Osteocyte (in vitro differentiated cells): Measurements from ENCODE around the gene PTPN14. TPM values are rescaled to one million over a fixed set of nuclear protein-coding genes. Genes with fewer than 3 reads are reported as not detected.

Experiments
- DNase-seq: peaks from one replicate; pipeline ENCODE4 v3.0.0; 2021; ENCODE audit warnings: mixed read lengths; ENCODE audit not compliant: unreplicated experiment; ENCODE audit errors: extremely low spot score
- H3K27ac Mint-ChIP-seq: one replicate; pipeline ENCODE4 v1.8.0; 2021; ENCODE audit warnings: mild to moderate bottlenecking, mixed read lengths; ENCODE audit not compliant: unreplicated experiment
- H3K27me3 Mint-ChIP-seq: one replicate; pipeline ENCODE4 v1.8.0; 2021; ENCODE audit warnings: mixed read lengths; ENCODE audit not compliant: unreplicated experiment
- H3K36me3 Mint-ChIP-seq: one replicate; pipeline ENCODE4 v1.8.0; 2021; ENCODE audit warnings: mixed read lengths; ENCODE audit not compliant: unreplicated experiment
- H3K4me1 Mint-ChIP-seq: one replicate; pipeline ENCODE4 v1.8.0; 2021; ENCODE audit warnings: mixed read lengths; ENCODE audit not compliant: unreplicated experiment
- H3K4me3 Mint-ChIP-seq: one replicate; pipeline ENCODE4 v1.8.0; 2021; ENCODE audit warnings: mild to moderate bottlenecking, moderate library complexity, mixed read lengths; ENCODE audit not compliant: unreplicated experiment
- H3K9me3 Mint-ChIP-seq: one replicate; pipeline ENCODE4 v1.8.0; 2021; ENCODE audit warnings: mixed read lengths; ENCODE audit not compliant: unreplicated experiment
- total RNA-seq: library from RNA; stranded (reverse); gene quantifications from 2 replicates; pipeline ENCODE4 v1.2.1, GENCODE V29; 2021
- TF ChIP-seq, protein P1 (sequence below): fragments of 200-600 bp; sonication (generic); IDR thresholded peaks from 2 replicates; pipeline ENCODE4 v1.5.0; 2021; ENCODE audit warnings: antibody characterized with exemption, mild to moderate bottlenecking, moderate library complexity

The PTPN14 gene
- total RNA-seq, 1 donor from 2014 or later: 140 TPM

DNA sequence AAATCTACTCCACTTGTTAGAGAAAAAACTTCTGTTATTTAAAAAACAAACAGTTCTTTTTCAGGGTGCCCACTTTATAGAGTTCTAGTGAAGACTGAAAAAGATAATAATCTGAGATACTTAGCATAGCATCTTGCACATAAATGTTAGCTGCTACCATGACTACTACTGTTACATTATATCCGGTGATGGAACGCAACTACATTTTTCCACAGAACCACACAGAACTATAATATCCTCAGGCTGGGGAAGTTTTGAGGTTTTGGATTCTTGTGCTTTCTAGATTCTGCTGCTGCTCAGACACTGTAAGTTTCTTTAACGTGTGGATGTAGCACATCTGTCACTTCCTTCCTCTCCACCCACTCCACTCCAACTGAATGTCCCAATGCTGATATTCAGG is 110.3 kb downstream of the PTPN14 start:
- H3K4me3 Mint-ChIP-seq: no peak overlapping the region
- peaks cover 81% of the 10 kb centered on the region for H3K4me1 Mint-ChIP-seq
- H3K36me3 Mint-ChIP-seq: peaks cover 9% of the 10 kb centered on the region
- TF ChIP-seq, protein P1, sequence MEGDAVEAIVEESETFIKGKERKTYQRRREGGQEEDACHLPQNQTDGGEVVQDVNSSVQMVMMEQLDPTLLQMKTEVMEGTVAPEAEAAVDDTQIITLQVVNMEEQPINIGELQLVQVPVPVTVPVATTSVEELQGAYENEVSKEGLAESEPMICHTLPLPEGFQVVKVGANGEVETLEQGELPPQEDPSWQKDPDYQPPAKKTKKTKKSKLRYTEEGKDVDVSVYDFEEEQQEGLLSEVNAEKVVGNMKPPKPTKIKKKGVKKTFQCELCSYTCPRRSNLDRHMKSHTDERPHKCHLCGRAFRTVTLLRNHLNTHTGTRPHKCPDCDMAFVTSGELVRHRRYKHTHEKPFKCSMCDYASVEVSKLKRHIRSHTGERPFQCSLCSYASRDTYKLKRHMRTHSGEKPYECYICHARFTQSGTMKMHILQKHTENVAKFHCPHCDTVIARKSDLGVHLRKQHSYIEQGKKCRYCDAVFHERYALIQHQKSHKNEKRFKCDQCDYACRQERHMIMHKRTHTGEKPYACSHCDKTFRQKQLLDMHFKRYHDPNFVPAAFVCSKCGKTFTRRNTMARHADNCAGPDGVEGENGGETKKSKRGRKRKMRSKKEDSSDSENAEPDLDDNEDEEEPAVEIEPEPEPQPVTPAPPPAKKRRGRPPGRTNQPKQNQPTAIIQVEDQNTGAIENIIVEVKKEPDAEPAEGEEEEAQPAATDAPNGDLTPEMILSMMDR: no peak
- H3K27ac Mint-ChIP-seq: peak overlapping the region; percentile 99
- no peaks in the 10 kb centered on the region for H3K27me3 Mint-ChIP-seq
- no peak for DNase-seq
- no peaks in the 10 kb centered on the region for H3K9me3 Mint-ChIP-seq

- TF ChIP-seq, protein P1: no peak
- Mint-ChIP-seq H3K4me3 (no peak overlapping the region), H3K9me3 (no peaks in the 10 kb centered on the region), H3K36me3 (peaks cover 9% of the 10 kb centered on the region), H3K4me1 (peaks cover 76% of the 10 kb centered on the region), H3K27ac (peak overlapping the region; percentile 99), H3K27me3 (no peaks in the 10 kb centered on the region)
- no peak for DNase-seq
Observed at GRCh38 chr1:214440219-214440965, 111.0 kb downstream of the PTPN14 start.

DNA sequence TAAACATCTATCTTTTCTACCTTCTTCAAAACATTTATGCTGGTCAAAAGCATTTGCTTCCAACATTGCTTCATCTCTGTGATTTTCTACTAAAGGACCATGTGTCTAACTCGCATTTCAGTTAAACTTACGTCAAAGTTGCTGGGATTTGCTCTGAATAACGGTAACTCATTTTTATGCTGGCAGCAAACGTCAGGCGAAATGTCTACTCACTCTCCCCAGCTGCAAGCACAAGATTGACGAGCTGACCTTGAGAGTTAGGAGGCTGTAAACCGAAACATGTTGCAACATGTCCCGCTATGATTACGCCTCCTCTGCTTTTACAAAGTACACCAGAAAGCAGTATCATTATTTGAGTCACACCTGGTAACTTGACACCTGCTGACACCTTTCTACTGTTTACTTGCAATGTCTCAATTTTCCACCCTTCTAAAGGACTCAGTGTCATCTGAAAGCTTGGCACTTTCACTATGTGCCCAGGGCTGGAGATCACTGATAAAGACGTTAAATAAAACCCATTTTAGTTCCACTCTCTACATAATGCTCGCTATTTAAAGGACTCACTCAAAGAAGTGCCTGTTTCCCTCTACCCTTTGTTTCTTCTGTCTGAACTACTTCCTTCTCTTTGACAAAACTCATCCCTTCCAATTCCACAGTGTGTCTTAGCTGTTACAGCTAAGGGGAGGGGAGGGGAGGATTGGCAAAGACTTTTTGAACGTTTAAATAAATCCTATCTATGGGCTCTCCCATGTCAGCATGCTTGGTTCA is 111.9 kb downstream of the PTPN14 start:
- H3K27ac Mint-ChIP-seq: peak overlapping the region; percentile 99
- peaks cover 9% of the 10 kb centered on the region for H3K36me3 Mint-ChIP-seq
- no peak for DNase-seq
- no peak overlapping the region for H3K4me3 Mint-ChIP-seq
- TF ChIP-seq, protein P1: no peak
- no peaks in the 10 kb centered on the region for H3K9me3 Mint-ChIP-seq
- peaks cover 67% of the 10 kb centered on the region for H3K4me1 Mint-ChIP-seq
- no peaks in the 10 kb centered on the region for H3K27me3 Mint-ChIP-seq

DNA sequence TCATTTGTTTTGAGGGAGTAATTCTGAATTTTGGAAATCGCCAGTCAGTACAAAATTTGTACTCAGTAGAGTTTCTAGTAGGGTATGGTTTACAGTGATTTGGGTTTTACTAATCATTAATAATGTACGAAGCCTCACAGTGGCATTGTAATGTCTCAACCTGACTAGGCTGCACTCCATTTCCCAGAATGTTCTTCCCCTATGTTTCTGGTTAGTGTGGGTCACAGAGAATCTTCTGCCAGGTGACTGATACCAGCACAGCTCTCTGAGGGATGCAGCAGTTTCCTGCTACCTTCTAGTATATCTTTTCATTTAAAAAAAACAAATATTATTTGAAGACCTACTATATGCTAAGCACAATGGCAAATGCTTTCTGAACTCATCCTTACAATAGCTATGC is 112.9 kb downstream of the PTPN14 start:
- H3K36me3 Mint-ChIP-seq: peaks cover 9% of the 10 kb centered on the region
- H3K4me3 Mint-ChIP-seq: no peak overlapping the region
- peaks cover 57% of the 10 kb centered on the region for H3K4me1 Mint-ChIP-seq
- TF ChIP-seq, protein P1: no peak
- H3K27ac Mint-ChIP-seq: peak overlapping the region; percentile 99
- no peak for DNase-seq
- no peaks in the 10 kb centered on the region for H3K9me3 Mint-ChIP-seq
- no peaks in the 10 kb centered on the region for H3K27me3 Mint-ChIP-seq

GRCh38 chr1:214438075-214438474 is 113.3 kb downstream of the PTPN14 start:
- peak overlapping the region; percentile 99 for H3K27ac Mint-ChIP-seq
- H3K27me3 Mint-ChIP-seq: no peaks in the 10 kb centered on the region
- no peaks in the 10 kb centered on the region for H3K9me3 Mint-ChIP-seq
- peaks cover 52% of the 10 kb centered on the region for H3K4me1 Mint-ChIP-seq
- no peak for DNase-seq
- TF ChIP-seq, protein P1: no peak
- H3K36me3 Mint-ChIP-seq: peaks cover 5% of the 10 kb centered on the region
- H3K4me3 Mint-ChIP-seq: no peak overlapping the region
